Fibroblast of mammary gland (primary cell): ENCODE results near the gene LDLRAD4.

Source experiments
- DNase-seq: peaks from one replicate; pipeline ENCODE4 v3.0.0-alpha.2; 2010; ENCODE audit warnings: low read depth
- H3K4me3 ChIP-seq: 2 replicates; pipeline ENCODE4 v1.5.1; 2011; ENCODE audit warnings: low read depth, mild to moderate bottlenecking, low read length, moderate library complexity; ENCODE audit not compliant: control insufficient read depth
- CTCF ChIP-seq: conservative IDR thresholded peaks from 2 replicates; pipeline ENCODE4 v1.5.1; 2011; ENCODE audit warnings: low read depth, low read length, inconsistent platforms; ENCODE audit not compliant: control insufficient read depth, insufficient read depth

The LDLRAD4 gene

DNA sequence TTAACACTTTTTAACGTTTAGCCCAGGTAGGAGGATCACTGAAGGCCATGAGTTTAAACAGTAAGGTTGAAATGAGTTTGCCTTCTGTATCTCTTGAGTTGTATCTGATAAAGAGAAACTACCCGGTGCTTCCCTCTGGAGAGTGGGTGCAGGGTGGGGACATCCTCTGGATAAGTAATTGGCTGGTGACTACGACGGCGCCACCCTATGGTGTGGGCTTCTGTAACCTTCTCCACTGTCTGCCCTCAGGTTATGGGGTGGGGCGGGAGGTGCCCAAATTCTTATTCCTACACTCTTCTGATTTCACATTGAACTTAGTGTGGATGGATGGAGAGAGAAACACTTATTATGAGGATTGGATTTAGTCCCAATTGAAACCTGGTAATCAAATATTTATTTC lies 68.8 kb downstream of the LDLRAD4 start:
- TF ChIP-seq CTCF = no peak
- no peak overlapping the region for H3K4me3 ChIP-seq
- DNase-seq = no peak

DNA sequence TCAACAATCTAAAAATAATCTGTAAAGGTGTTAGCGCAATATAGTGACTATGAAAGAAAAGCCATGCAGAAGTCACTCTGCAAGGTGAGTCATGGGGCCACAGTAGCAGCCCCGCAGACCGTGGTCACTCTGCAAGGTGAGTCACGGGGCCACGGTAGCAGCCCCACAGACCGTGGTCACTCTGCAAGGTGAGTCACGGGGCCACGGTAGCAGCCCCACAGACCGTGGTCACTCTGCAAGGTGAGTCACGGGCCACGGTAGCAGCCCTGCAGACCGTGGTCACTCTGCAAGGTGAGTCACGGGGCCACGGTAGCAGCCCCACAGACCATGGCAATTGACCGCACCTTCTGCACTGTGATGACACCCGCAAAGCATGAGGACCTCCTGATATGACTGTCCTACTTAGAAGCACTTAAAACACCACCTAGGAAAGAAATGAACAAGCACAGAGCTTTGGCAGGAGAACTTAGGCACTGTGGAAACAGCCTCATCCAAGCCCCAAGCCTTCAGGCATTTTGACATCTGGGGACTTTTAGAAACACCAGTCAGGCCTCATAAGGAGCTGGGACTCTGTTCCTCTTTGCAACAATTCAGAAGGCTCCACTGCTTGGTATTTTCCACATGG lies 70.1 kb downstream of the LDLRAD4 start:
- no peak overlapping the region for H3K4me3 ChIP-seq
- TF ChIP-seq CTCF = no peak
- DNase-seq = no peak

DNA sequence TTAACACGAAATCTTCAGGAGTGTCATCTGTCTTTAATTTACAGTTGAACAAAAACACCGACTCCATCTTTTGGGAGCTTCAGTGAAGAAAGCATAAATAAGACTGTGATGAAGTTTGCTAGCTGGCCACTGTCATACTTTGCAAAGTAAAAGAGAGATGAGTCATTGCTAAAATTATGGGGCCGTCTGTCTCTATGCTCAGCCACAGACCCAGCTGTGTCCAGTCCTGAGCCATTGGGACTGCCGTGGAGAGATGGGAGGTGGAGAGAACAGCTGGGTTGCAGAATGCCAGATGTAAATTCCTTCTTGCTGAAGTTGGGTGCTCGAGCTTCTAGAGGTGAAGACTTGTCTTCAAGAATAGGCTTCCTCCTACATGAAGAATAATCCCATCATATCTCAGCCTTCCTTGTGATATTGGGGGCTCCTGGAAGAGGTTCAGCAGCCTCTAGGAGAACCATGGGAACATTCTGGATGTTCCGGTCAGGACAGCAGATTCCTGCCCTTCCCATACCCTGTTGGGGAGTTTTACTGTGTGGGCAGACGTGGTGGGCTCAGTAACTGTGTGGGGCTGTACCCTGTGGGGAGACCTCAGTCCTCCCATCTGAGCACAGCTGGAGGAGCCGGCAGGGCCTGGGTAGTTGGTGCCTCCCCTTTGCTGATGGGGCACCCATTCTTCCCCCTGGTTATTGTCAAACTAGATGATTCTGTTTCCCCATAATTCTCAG lies 71.1 kb downstream of the LDLRAD4 start:
- no peak overlapping the region for H3K4me3 ChIP-seq
- peak; percentile 11 for DNase-seq
- no peak for TF ChIP-seq CTCF

- no peak for TF ChIP-seq CTCF
- DNase-seq = no peak
- no peak overlapping the region for H3K4me3 ChIP-seq
Observed at GRCh38 chr18:13290856-13291271, 72.3 kb downstream of the LDLRAD4 start.

- no peak overlapping the region for H3K4me3 ChIP-seq
- TF ChIP-seq CTCF = no peak
- DNase-seq = no peak
Observed at GRCh38 chr18:13291299-13291698, 72.7 kb downstream of the LDLRAD4 start.

GRCh38 chr18:13291745-13292447 lies 73.3 kb downstream of the LDLRAD4 start:
- no peak for TF ChIP-seq CTCF
- H3K4me3 ChIP-seq = no peak overlapping the region
- no peak for DNase-seq
